LoVo (cell line): ENCODE data around the gene PIP4K2C.
"Not testable (repeated sequence)": the region's sequence is repeated elsewhere in the genome, so short reads cannot be mapped to it uniquely, and the experiment has no call there.

Experiments
- DNase-seq: peaks from one replicate; pipeline ENCODE4 v3.0.0-alpha.2; 2016; ENCODE audit warnings: low spot score

Gene PIP4K2C

GRCh38 chr12:57609781-57610553, 19.0 kb downstream of the PIP4K2C start:
- no peak for DNase-seq

- DNase-seq = no peak
Observed at GRCh38 chr12:57610554-57611107, 19.6 kb downstream of the PIP4K2C start.

- peak; percentile 50 for DNase-seq
Observed at GRCh38 chr12:57611108-57611826, 20.3 kb downstream of the PIP4K2C start, which contains the start of gene ARHGEF25. Gene ARHGEF25 (plus strand): TSS chr12:57611435. CDS start chr12:57611895, 460 bp downstream.

- no peak for DNase-seq
Observed at GRCh38 chr12:57611827-57612710, 21.1 kb downstream of the PIP4K2C start.

DNA sequence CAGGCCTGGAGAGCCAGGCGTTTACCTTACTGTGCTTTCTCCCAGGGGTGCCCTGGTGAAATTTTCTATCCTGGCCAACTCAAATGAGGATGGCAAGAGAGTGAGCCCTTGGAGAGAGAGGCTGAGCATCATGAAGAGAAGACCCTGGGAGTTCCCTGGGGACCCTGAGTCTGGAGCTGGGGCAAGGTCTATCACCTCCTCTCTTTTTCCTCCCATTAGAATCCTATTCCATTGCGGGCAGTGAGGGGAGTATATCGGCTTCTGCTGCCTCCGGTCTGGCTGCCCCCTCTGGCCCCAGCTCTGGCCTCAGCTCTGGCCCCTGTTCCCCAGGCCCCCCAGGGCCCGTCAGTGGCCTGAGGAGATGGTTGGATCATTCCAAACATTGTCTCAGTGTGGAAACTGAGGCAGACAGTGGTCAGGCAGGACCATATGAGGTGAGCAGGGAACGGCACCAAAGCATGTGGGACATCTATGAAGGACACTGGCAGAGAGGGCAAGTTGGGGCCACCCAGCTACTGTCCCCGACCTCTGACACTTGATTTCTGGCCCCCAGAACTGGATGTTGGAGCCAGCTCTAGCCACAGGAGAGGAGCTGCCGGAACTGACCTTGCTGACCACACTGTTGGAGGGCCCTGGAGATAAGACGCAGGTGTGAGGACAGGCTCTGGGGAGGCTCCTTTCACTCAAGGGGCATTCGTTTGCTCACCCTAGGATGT, 21.9 kb downstream of the PIP4K2C start:
- no peak for DNase-seq

GRCh38 chr12:57613427-57614109, 22.6 kb downstream of the PIP4K2C start:
- no peak for DNase-seq

DNA sequence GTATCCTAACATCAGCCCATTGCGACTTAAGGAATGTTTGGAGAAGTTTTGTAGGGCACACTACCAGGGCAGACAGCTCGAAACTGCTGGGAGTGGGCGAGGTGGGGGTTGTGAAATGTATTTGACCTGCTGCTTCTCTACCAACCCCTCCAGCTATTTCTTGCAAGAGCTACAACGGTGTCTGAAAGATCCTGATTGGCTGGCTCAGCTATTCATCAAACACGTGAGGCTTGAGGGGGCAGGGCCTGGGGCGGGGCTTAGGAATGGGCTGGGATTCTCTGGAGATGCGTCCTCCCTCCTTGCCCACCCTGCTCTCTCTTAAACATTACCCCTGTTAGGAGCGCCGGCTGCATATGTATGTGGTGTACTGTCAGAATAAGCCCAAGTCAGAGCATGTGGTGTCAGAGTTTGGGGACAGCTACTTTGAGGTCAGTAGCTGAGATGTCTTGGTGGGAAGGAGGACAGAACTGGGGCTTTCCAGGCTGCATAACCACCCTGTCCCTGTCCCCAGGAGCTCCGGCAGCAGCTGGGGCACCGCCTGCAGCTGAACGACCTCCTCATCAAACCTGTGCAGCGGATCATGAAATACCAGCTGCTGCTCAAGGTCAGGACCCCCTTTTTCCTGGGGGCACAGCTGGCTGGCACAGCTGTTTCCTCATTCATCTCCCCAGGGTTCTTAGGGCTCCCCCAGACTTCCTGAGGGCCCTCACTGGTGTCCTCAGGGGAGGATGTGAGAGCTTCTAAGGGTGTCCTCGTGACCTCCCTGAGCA, 23.4 kb downstream of the PIP4K2C start:
- DNase-seq = no peak

DNA sequence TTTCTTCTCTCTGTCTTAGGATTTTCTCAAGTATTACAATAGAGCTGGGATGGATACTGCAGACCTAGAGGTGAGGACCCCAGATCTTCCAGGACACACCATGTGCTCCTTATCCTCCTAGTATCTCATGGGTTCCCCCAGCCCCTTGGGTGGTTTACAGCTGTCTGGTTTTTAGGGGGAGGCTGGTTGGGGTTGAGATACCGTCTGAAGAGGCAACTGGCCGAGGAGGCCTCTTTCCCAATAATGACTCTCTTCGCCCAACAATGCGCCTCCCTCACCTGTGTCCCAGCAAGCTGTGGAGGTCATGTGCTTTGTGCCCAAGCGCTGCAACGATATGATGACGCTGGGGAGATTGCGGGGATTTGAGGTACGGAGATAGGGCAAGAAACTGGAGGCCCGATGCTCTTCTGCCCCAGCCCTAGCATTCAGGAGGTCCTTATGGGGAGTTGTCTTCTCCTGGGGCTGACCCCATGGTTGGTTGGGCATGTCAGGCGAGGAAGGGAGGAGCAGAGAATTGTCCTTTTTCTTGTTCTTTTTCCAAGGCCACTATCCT, 24.0 kb downstream of the PIP4K2C start:
- DNase-seq = no peak

GRCh38 chr12:57615637-57616036, 24.6 kb downstream of the PIP4K2C start:
- no peak for DNase-seq

DNA sequence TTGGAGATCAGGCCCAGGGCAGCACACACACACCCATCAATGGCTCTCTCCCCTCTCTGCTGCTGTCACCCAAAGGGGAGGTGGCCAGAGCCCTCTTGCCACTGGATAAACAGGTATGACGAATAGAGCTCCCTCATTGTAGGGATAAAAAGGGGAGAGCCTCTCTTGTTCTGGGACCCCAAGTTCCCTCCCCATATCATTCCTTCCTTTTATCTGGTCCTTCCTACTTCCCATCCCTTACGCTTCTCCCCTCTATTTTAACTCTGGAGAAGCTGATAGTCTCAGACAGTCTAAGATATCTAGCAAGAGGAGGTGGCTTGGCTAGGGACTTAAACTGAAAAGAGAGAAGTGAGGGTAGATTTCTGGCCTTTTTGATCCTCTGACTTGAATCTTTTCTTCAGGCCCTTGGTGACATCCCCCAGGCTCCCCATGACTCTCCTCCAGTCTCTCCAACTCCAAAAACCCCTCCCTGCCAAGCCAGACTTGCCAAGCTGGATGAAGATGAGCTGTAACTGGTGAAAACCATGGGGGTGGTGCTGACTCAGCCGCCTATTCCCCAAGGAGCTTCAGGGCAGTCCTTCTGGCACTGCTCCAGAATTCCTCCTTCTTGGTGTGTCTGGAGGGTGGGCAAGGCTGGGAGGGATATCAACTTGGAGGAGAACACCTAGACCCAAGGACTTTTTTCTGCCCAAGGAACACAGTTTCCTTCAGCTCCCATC, 25.6 kb downstream of the PIP4K2C start:
- DNase-seq = no peak

GRCh38 chr12:57617942-57618341, 26.9 kb downstream of the PIP4K2C start:
- no peak for DNase-seq

DNA sequence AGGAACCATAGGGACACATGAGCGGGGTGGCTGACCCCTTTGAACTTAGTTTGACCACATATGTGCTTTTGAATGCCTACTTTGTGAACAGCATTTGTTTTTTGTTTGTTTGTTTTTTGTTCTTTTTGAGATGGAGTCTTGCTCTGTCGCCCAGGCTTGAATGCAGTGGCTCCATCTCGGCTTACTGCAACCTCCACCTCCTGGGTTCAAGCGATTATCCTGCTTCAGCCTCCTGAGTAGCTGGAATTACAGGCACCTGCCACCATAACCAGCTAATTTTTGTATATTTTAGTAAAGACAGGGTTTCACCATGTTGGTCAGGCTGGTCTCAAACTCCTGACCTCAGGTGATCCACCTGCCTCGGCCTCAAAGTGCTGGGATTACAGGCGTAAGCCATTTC, 27.4 kb downstream of the PIP4K2C start:
- DNase-seq = not testable (repeated sequence)

GRCh38 chr12:57618966-57619433, 28.0 kb downstream of the PIP4K2C start:
- DNase-seq = no peak

GRCh38 chr12:57619434-57620244, 28.6 kb downstream of the PIP4K2C start:
- DNase-seq = no peak

DNA sequence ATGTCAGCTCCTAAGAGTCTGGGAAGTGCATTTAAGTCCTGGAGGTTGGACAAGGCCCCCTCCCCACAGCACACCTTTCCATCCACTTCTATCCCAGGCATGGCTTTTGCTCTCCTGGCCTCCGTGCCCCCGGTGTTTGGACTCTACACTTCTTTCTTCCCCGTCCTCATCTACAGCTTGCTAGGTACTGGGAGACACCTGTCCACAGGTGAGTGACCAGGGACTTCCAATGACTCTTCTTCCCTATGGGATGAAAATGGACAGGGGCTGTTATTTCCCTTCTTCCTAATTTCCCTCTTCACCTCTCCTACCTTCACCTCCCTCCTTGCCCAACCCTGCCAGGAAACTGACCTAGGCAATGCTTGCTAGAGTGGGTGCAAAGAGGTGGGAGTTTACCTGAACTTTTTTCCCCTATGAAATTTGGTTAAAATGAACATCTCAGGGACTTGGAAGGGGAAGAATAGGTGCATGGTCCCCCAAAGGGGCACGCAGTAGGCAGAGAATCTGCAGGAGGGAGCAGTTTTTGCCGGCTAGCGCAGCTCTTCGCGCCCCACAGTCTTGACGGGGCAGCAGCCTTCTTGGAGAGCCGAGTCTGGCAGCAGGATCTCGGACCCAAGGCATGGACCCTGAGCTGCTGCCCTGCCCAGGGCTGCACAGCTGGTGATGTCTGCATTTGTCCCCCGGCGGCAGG, 29.4 kb downstream of the PIP4K2C start:
- no peak for DNase-seq

GRCh38 chr12:57620936-57621496, 30.0 kb downstream of the PIP4K2C start:
- no peak for DNase-seq
